ENCODE measurements around the gene SARDH.
"Not testable (repeated sequence)": the region's sequence is repeated elsewhere in the genome, so short reads cannot be mapped to it uniquely, and the experiment has no call there.

SARDH gene

GRCh38 chr9:133685653-133686609 lies 52.2 kb downstream of the SARDH start:
- DNase-seq (ENCODE audit: low read depth, low spot score): no peak

DNA sequence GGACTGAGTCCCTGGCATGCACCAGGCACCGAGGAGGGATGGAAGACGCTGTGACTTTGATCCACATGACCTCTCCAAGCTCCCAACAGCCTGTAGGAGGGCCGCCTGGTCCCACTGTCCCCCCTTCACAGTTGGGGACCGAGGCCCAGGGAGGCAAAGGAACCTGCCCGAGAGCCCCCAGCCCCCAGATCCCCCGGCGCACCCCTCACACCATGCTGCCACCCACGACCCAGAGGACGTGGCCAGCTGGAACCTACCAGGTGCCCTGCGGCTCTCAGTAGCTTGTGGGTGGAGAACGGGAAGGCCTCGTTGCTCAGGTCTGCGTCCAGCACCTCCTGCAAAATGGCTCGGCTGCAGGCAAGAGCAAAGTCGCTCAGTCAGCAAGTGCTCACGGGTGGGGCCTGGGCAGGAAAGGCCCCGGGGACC lies 53.2 kb downstream of the SARDH start:
- no peak for DNase-seq (ENCODE audit: low read depth, low spot score)

GRCh38 chr9:133684121-133684935 lies 53.8 kb downstream of the SARDH start:
- no peak for DNase-seq (ENCODE audit: low read depth, low spot score)

DNA sequence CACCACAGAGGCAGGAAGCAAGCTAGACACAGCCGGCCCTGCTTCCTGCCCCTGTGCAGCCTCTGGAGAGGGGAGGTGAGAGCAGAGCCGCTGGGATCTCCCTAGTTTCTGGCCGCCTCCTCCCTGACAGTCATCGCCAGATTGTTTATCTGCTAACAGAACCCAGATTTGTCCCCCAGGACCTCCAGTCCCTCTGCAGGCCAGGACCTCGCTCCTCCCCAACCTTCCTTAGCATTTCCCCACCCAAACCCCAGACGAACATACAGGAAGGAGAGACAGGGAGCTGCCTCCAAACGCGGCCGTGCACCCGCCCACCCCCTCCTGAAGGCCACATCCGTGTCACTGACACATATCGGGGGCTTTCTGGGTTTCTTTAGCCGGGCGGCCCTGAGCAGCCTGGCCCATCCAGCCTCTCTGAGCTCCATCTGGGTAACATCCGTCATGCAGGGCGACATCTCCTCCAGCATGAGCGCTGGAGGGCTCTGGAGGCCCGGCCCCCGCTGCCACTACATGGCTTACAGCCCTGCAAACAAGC lies 54.5 kb downstream of the SARDH start:
- DNase-seq (ENCODE audit: low read depth, low spot score): no peak

GRCh38 chr9:133682818-133683585 lies 55.1 kb downstream of the SARDH start:
- DNase-seq (ENCODE audit: low read depth, low spot score): no peak

DNA sequence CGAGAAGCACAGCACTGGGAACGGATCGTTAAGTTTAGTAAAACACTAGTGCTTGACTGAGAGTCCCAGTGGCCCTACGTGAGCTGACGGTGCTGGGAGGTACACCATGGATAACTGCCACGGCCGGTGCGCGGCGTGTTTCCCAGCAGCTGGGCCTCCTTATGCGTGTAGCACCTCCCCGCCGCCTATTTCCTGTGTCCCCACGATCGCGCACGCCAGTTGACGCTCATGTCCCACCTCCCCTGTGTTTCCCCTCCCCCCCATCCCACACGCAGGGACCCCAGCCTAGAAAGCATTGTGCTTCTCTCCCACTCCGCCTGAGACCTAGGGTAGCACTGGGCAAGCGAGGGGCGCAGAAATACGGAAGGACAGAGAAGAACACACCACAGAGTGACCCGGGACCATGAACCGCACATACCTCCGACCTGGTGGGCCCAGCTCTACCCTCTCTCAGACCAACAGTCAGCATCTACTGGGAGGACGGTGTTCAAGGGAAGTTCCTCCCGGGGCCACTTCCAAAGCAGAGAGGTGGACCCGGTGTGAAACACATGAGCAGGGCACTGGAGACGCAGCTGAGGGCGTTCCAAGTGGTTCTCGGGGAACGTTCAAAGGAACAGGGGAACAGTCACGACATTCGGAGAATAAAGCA lies 56.4 kb downstream of the SARDH start:
- no peak for DNase-seq (ENCODE audit: low read depth, low spot score)

DNA sequence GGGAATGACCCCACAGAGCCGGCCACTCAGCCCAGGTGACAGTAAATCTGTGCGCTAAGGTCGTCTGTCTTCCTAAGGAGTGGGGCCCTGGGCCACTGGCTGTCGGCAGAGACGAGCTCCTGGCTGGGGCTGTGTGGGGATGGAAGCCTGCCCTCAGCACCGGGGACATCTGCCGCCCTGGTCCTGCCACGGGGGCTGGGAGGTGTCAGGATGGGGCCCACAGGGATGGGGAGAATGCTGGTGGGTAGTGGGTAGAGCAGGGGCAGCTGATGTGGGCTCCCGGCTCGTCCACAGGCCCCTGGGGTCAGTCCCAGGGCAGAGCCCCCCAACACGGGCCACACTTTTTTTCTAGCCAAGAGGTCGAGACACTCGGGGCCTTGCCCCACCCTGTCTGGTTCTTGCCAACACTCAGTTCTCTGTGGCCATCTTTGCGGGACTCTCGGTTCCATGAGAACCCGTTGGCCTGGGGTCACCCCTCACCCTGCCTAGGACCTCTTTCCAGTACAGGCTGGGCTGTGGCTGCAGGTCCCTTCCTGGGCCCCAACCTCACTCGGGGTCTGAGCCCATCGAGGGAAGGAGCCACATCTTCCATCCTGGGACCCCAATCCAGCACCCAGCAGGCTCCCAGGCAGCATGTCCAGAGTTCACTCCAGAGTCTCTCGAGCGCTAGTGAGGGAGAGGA lies 57.0 kb downstream of the SARDH start:
- no peak for DNase-seq (ENCODE audit: low read depth, low spot score)

- no peak for DNase-seq (ENCODE audit: low read depth, low spot score)
Observed at GRCh38 chr9:133680250-133680975, 57.7 kb downstream of the SARDH start.

GRCh38 chr9:133679466-133680061 lies 58.6 kb downstream of the SARDH start:
- DNase-seq (ENCODE audit: low read depth, low spot score): no peak

- no peak for DNase-seq (ENCODE audit: low read depth, low spot score)
Observed at GRCh38 chr9:133679056-133679455, 59.1 kb downstream of the SARDH start.

GRCh38 chr9:133677126-133678010 lies 60.8 kb downstream of the SARDH start:
- no peak for DNase-seq (ENCODE audit: low read depth, low spot score)

DNA sequence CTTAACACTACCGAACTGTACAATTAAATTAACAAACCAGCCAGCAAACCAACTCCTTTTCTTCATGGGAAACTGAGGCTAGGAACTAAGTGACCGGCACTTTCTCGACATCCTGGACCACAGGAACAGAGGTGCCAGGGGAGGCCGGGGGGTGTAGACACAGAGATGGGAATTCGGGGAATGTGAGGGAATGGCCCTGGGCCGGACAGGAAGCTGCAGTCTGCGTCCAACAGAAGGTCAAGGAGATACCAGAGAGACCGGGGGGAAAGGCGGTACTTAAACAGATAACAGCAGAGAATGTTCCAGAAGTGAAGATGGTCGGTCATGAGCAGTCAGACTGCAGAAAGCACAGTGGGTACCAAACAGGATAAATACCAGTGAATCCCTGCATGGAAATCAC lies 61.7 kb downstream of the SARDH start:
- no peak for DNase-seq (ENCODE audit: low read depth, low spot score)

DNA sequence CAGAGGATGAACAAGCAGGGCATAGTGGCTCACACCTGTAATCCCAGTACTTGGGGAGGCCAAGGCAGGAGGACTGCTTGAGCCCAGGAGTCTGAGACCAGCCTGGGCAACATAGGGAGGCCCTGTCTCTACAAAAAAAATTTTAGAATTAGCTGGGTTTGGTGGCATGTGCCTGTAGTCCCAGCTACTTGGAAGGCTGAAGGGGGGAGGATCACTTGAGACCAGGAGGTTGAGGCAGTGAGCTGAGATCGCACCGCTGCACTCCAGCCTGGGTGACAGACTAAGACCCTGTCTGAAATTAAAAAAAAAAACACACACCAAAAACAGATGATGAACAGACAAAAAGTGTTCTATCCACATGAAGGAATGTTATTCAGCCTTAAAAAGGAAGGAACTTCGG lies 62.4 kb downstream of the SARDH start:
- DNase-seq (ENCODE audit: low read depth, low spot score): not testable (repeated sequence)

- DNase-seq (ENCODE audit: low read depth, low spot score): no peak
Observed at GRCh38 chr9:133674091-133674490, 64.1 kb downstream of the SARDH start.

GRCh38 chr9:133673258-133673655 lies 64.9 kb downstream of the SARDH start:
- DNase-seq (ENCODE audit: low read depth, low spot score): no peak

GRCh38 chr9:133672503-133673257 lies 65.5 kb downstream of the SARDH start:
- no peak for DNase-seq (ENCODE audit: low read depth, low spot score)

- no peak for DNase-seq (ENCODE audit: low read depth, low spot score)
Observed at GRCh38 chr9:133671371-133671770, 66.8 kb downstream of the SARDH start.

- DNase-seq (ENCODE audit: low read depth, low spot score): no peak
Observed at GRCh38 chr9:133670466-133670865, 67.7 kb downstream of the SARDH start.

All from iPS DF 19.7 (cell line).